GM23248 (cell line): ENCODE results near the gene CYP26B1. TPM values are rescaled to one million over a fixed set of nuclear protein-coding genes. Genes with fewer than 3 reads are reported as not detected.

ENCODE experiments used
- DNase-seq: peaks from one replicate; pipeline ENCODE4 v3.0.0-alpha.2; 2015
- H2AFZ ChIP-seq: fragments of 200-600 bp; sonication (generic); 2 replicates; pipeline ENCODE4 v1.6.1; 2016; ENCODE audit warnings: antibody characterized with exemption
- H3F3A ChIP-seq: fragments of 200-600 bp; sonication (generic); 2 replicates; pipeline ENCODE4 v1.6.1; 2016; ENCODE audit warnings: mild to moderate bottlenecking, antibody characterized with exemption, mixed run types; ENCODE audit not compliant: insufficient read depth
- H3K27ac ChIP-seq: fragments of 200-600 bp; sonication (generic); 2 replicates; pipeline ENCODE4 v1.5.1; 2016; ENCODE audit warnings: mild to moderate bottlenecking
- H3K27me3 ChIP-seq: fragments of 200-600 bp; sonication (generic); replicated peaks from 2 replicates; pipeline ENCODE4 v1.6.1; 2016; ENCODE audit warnings: mild to moderate bottlenecking; ENCODE audit not compliant: insufficient read depth
- H3K36me3 ChIP-seq: fragments of 200-600 bp; sonication (generic); 2 replicates; pipeline ENCODE4 v1.6.1; 2016; ENCODE audit warnings: low read depth, mild to moderate bottlenecking
- H3K4me1 ChIP-seq: fragments of 200-600 bp; sonication (generic); 2 replicates; pipeline ENCODE4 v1.6.1; 2016; ENCODE audit warnings: mild to moderate bottlenecking; ENCODE audit not compliant: insufficient read depth
- H3K4me2 ChIP-seq: fragments of 200-600 bp; sonication (generic); one replicate; pipeline ENCODE4 v1.6.1; 2016; ENCODE audit warnings: mild to moderate bottlenecking; ENCODE audit not compliant: unreplicated experiment
- H3K4me3 ChIP-seq: fragments of 200-600 bp; sonication (generic); 2 replicates; pipeline ENCODE4 v1.5.1; 2016; ENCODE audit warnings: mild to moderate bottlenecking
- H3K79me2 ChIP-seq: fragments of 200-600 bp; sonication (generic); 2 replicates; pipeline ENCODE4 v1.6.1; 2016; ENCODE audit warnings: mild to moderate bottlenecking; ENCODE audit not compliant: insufficient read depth
- H3K9ac ChIP-seq: fragments of 200-600 bp; sonication (generic); 2 replicates; pipeline ENCODE4 v1.6.1; 2016; ENCODE audit warnings: mild to moderate bottlenecking
- H3K9me2 ChIP-seq: fragments of 200-600 bp; sonication (generic); 2 replicates; pipeline ENCODE4 v1.6.1; 2016; ENCODE audit warnings: mixed run types, mild to moderate bottlenecking, moderate library complexity; ENCODE audit not compliant: insufficient read depth
- H3K9me3 ChIP-seq: fragments of 200-600 bp; sonication (generic); one replicate; pipeline ENCODE4 v1.6.1; 2017; ENCODE audit warnings: low read depth
- H4K20me1 ChIP-seq: fragments of 200-600 bp; sonication (generic); 2 replicates; pipeline ENCODE4 v1.6.0; 2016; ENCODE audit not compliant: insufficient read depth
- EZH2 ChIP-seq: fragments of 200-600 bp; sonication (generic); IDR thresholded peaks from 2 replicates; pipeline ENCODE4 v1.6.1; 2018; ENCODE audit warnings: antibody characterized with exemption, mild to moderate bottlenecking; ENCODE audit not compliant: insufficient read depth, poor library complexity, severe bottlenecking
- EZH2phosphoT487 ChIP-seq: fragments of 200-600 bp; sonication (generic); IDR thresholded peaks from 2 replicates; pipeline ENCODE4 v1.6.1; 2018; ENCODE audit warnings: antibody characterized with exemption, moderate library complexity, mild to moderate bottlenecking, low read depth; ENCODE audit not compliant: insufficient read depth
- WGBS, 2 experiments: methylation state at CpG; one replicate each; pipeline ENCODE4 v1.1.6; 2015 to 2017; ENCODE audit warnings: low lambda C conversion rate in 2 of 2, low coverage in 1 of 2; ENCODE audit errors: missing lambda C conversion rate in 2 of 2; 5-methylcytosine and 5-hydroxymethylcytosine counted together
- in situ Hi-C: fragments of 300-500 bp; cut with MboI; formaldehyde crosslinking; loops from 2 replicates; pipeline ENCODE4 v1.15.0; 2020
- polyA plus RNA-seq: library from polyadenylated mRNA; unstranded; fragments of >200 nt; fragmentation: Nextera tagmentation; extraction: Ambion mirVana; gene quantifications from 2 replicates; pipeline ENCODE4 v1.2.1, GENCODE V29; 2016
- total RNA-seq: library from RNA; depleted of rRNA; stranded (reverse); fragments of >200 nt; shearing (Covaris generic); gene quantifications from 2 replicates; pipeline ENCODE4 v1.2.3, GENCODE V29; 2014

Gene CYP26B1
- total and polyA plus RNA-seq, 2 experiments from 2014 or later, result 0.23 to 0.32 TPM

DNA sequence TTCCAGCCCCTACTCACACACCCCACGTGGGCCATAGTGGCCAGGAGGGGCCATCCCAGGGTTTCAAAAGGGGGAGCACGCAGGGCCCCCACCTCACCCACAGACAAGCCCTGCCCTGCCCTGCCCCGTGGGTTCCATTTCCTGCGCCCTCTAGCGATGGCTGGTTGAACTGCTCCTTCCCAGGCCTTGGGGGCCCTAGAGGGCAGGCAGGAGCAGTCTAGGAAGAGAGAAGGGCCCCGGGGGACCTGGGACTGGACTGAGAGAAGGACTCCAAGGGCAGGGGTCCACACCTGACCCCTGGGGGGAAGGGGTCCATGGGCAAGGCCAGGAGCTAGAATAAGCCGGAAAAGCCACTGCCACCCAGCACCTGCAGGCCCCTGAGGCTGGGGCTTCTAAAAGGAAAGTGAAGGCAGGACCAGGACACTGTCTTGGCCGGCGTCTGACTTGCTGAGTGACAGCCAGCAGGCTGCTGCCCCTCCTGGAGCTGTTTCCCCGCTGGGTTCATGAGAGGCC lies 10.1 kb downstream of the CYP26B1 start:
- Histone ChIP-seq H4K20me1 (no peaks in the 10 kb centered on the region), H3K9ac (no peak overlapping the region), H3K4me2 (no peak overlapping the region), H2AFZ (no peak overlapping the region), H3F3A (no peaks in the 10 kb centered on the region), H3K9me2 (no peaks in the 10 kb centered on the region), H3K4me1 (no peaks in the 10 kb centered on the region), H3K36me3 (no peaks in the 10 kb centered on the region), H3K4me3 (no peak overlapping the region), H3K9me3 (no peaks in the 10 kb centered on the region), H3K79me2 (no peaks in the 10 kb centered on the region), H3K27ac (no peak overlapping the region), H3K27me3 (peaks cover under 1% of the 10 kb centered on the region; the same call in 1 of the 2 replicates)
- 17% methylated on average over 9 to 10 of the region's 10 CpGs for WGBS, 2 experiments
- TF ChIP-seq EZH2 (no peak), EZH2phosphoT487 (no peak)
- in situ Hi-C loops, result no loop called here
- DNase-seq, result peak; percentile 56

DNA sequence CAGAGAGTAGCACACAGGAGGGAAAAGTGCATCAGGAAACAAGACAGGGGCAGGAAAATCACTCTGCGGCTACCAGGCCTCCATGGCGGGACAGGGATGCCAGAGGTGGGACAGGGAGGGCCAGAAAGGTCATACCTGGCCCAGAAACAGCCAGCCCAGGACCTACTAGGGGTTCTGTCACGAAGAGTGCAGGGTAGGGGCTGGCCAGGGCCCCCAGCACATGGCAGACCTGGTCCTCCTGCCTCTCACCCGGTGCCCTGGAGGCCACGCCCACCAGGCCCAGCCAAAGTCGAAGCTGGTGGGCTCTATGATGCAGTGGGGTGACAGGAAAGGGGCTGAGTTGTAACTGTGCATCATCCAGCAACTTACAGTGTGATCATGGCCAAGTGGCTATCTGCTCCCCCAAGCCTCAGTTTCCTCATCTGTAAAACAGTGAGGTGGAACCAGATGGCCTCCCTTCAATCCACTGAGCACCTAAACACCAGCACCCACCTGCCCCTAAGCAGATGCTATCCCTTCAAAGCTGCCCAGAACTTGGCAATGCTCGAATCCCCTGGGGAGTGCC lies 10.6 kb downstream of the CYP26B1 start:
- no peaks in the 10 kb centered on the region for H3K79me2 ChIP-seq
- no peak overlapping the region for H3K27ac ChIP-seq
- in situ Hi-C loops, result no loop called here
- H2AFZ ChIP-seq, result no peak overlapping the region
- no peaks in the 10 kb centered on the region for H3K36me3 ChIP-seq
- H3K4me2 ChIP-seq, result no peak overlapping the region
- no peak for TF ChIP-seq EZH2phosphoT487
- no peak for TF ChIP-seq EZH2
- no peak overlapping the region for H3K9ac ChIP-seq
- no peak for DNase-seq
- no peaks in the 10 kb centered on the region for H4K20me1 ChIP-seq
- 43 to 44% methylated on average over 6 to 7 of the region's 7 CpGs for WGBS, 2 experiments
- no peaks in the 10 kb centered on the region for H3K9me2 ChIP-seq
- H3K9me3 ChIP-seq, result no peaks in the 10 kb centered on the region
- H3K4me3 ChIP-seq, result no peak overlapping the region
- H3F3A ChIP-seq, result no peaks in the 10 kb centered on the region
- no peaks in the 10 kb centered on the region for H3K4me1 ChIP-seq
- no peaks in the 10 kb centered on the region for H3K27me3 ChIP-seq

DNA sequence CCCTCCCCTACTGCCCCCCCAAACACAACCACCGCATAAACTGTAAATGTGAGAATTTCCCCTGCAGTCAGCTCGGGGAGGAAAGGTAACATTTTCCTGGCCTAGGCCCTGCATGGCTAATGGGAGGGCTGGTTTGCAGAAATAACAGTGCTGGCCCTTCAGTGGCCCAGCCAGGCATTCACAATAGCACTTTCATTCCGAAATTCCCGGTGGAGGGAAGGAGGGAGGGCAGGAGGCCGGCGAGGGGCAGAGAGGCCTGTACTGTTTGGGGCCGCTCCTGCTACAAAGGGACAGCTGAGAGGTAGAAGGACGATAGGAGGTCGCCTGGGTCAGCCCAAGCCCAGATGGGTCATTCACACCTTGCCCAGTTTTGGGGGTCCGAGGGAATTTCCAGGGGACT lies 11.3 kb downstream of the CYP26B1 start:
- in situ Hi-C loops, result no loop called here
- Histone ChIP-seq H3K4me3 (no peak overlapping the region), H3K9me2 (no peaks in the 10 kb centered on the region), H3K4me1 (no peaks in the 10 kb centered on the region), H3K27ac (no peak overlapping the region), H3F3A (no peaks in the 10 kb centered on the region), H3K4me2 (no peak overlapping the region), H2AFZ (no peak overlapping the region), H3K9me3 (no peaks in the 10 kb centered on the region), H3K79me2 (no peaks in the 10 kb centered on the region), H4K20me1 (no peaks in the 10 kb centered on the region), H3K9ac (no peak overlapping the region), H3K27me3 (no peaks in the 10 kb centered on the region), H3K36me3 (no peaks in the 10 kb centered on the region)
- WGBS, 2 experiments, result 83 to 85% methylated on average over 10 of the region's 10 CpGs
- TF ChIP-seq EZH2phosphoT487 (no peak), EZH2 (no peak)
- no peak for DNase-seq

DNA sequence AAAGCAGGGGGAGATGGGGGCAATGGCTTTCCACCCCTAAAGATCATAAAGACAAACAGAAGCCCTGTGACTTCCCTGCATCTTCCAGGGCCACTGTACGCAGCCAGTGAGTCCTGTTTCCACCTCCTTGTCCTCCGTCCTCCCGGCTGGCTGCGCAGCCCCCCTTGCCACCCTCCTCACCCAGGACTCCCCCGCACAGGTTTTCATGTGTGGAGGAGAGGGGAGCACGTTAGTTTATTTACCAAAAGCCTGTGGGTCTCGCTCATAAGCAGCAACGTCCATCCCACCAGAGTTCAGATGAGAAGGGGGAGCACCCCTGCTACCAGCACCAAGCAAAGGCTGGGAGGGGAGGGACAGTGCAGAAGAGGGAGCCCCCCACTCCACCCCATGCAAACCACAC lies 11.7 kb downstream of the CYP26B1 start:
- Histone ChIP-seq H3K4me2 (no peak overlapping the region), H3F3A (no peaks in the 10 kb centered on the region), H3K9ac (no peak overlapping the region), H4K20me1 (no peaks in the 10 kb centered on the region), H3K27ac (no peak overlapping the region), H3K9me2 (no peaks in the 10 kb centered on the region), H3K9me3 (no peaks in the 10 kb centered on the region), H2AFZ (no peak overlapping the region), H3K36me3 (no peaks in the 10 kb centered on the region), H3K27me3 (no peaks in the 10 kb centered on the region), H3K79me2 (no peaks in the 10 kb centered on the region), H3K4me3 (no peak overlapping the region), H3K4me1 (no peaks in the 10 kb centered on the region)
- in situ Hi-C loops, result no loop called here
- WGBS, 2 experiments, result 84 to 92% methylated on average over 8 of the region's 8 CpGs
- TF ChIP-seq EZH2 (no peak), EZH2phosphoT487 (no peak)
- no peak for DNase-seq
